ENCODE results near the gene RASSF9. TPM values are rescaled to one million over a fixed set of nuclear protein-coding genes. Genes with fewer than 3 reads are reported as not detected.

Gene RASSF9
- total RNA-seq, 1 donor, result 7.7 TPM

DNA sequence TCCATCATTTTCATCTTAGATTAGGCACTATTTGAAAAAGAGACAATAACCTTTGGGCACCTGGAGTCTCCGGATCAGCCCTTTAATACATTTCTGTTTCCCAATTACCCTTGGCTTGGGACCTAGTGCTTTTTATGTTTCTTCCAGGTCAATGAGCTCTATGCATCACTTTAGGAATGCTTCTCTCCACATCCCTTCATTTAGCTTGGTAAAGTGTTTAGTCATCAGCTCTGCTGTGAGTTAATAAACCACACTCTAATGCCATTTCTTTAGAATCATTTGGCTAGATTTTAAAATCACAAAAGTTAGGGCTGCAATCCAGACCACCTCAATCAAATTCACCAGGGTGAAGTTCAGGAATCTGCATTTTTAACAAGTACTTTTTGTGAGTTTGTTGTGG is 41.7 kb downstream of the RASSF9 start:
- TF ChIP-seq, protein P1, sequence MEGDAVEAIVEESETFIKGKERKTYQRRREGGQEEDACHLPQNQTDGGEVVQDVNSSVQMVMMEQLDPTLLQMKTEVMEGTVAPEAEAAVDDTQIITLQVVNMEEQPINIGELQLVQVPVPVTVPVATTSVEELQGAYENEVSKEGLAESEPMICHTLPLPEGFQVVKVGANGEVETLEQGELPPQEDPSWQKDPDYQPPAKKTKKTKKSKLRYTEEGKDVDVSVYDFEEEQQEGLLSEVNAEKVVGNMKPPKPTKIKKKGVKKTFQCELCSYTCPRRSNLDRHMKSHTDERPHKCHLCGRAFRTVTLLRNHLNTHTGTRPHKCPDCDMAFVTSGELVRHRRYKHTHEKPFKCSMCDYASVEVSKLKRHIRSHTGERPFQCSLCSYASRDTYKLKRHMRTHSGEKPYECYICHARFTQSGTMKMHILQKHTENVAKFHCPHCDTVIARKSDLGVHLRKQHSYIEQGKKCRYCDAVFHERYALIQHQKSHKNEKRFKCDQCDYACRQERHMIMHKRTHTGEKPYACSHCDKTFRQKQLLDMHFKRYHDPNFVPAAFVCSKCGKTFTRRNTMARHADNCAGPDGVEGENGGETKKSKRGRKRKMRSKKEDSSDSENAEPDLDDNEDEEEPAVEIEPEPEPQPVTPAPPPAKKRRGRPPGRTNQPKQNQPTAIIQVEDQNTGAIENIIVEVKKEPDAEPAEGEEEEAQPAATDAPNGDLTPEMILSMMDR (IDR thresholded peaks at IDR 0.05; ENCODE audit: insufficient read depth, low read length), result no peak
- DNase-seq (ENCODE audit: low read depth), result peak; percentile 59
- no peak overlapping the region for H3K4me3 ChIP-seq (ENCODE audit: low read depth, low read length)

DNA sequence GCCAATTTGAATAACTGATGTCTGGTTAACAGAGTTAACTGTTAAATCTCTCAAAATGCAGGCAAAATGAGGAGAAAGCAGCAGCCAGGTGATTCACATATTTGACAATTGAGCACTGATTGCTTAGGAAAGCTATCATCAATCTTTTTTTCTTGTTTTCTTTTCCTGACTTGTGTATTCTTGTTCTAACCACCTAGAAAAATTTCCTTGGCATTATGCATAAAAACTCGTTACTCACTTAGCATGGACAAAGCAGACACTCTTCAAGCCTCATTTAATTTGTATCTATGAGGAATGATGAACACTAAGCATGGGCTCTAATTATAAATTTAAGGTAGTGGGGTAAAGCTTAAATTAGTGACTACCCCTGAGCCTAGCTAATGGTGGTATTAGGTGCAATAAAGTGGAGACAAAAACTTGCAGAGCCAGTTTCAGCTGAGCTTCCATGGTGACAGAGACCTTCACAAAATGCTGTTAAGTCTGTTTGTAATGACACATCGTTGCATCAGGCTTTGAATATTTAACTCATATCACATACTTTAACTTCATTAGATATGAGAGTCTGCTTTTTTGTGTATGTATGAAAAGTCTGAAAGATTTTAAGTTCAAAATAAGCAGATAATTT is 52.0 kb downstream of the RASSF9 start:
- DNase-seq (ENCODE audit: low read depth), result peak; percentile 55
- H3K4me3 ChIP-seq (ENCODE audit: low read depth, low read length), result no peak overlapping the region
- TF ChIP-seq, protein P1 (IDR thresholded peaks at IDR 0.05; ENCODE audit: insufficient read depth, low read length), result no peak

DNA sequence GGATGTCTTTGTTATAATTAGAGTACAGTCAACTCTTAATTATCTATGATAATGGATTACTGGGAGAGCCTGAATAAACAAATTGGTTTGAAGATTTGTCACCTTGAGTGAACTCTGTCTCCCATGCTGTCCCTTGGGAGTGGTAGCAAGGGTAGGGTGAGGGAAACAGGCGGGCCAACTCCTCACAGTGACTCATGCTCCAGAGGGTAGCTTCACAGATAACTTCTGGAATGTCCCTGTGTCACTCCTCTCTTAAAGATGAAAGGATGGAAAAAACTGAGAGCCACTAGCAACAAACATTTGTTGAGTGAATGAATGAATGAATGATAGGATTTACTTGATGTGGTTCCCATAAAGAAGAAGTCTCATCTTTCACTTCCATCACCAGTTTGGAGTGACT is 53.5 kb downstream of the RASSF9 start:
- TF ChIP-seq, protein P1 (IDR thresholded peaks at IDR 0.05; ENCODE audit: insufficient read depth, low read length), result no peak
- DNase-seq (ENCODE audit: low read depth), result no peak
- H3K4me3 ChIP-seq (ENCODE audit: low read depth, low read length), result no peak overlapping the region

DNA sequence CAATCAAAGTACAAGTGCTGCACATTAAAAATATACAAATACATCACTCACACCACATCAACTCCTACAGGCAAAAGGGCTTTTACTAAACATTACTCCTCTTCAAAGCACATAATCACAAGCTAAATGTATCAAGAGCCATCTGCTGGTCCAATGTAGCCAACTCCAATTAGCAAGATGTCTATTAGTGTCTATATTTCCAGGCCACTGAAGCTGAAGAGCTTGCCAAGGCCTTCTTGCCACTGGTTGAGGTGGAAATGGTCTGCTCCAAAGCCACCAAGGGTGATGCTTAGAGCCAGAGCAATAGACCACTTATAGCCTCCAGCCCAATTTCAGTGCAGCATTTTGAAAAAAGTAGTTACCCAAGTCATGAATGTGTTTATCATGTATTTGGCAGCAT is 54.4 kb downstream of the RASSF9 start:
- TF ChIP-seq, protein P1 (IDR thresholded peaks at IDR 0.05; ENCODE audit: insufficient read depth, low read length), result no peak
- H3K4me3 ChIP-seq (ENCODE audit: low read depth, low read length), result no peak overlapping the region
- no peak for DNase-seq (ENCODE audit: low read depth)

DNA sequence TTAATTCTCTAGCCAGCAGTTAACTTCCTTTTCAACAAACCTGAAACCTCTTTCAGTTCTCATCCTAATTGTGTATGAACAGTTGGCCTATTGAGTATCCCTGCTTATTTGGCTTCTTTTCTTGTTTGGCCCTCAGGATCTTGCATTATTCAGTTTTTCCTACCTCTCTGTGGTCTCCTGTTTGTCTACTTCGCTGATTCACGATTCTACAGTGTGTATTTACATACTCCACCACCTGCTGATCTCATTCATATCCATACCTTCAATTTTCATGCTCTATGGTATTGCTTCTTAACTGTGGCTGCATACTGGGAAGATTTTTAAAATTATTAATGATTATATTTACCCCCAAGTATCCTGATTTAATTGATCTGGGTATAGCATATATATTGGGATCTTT is 56.4 kb downstream of the RASSF9 start:
- H3K4me3 ChIP-seq (ENCODE audit: low read depth, low read length), result no peak overlapping the region
- TF ChIP-seq, protein P1 (IDR thresholded peaks at IDR 0.05; ENCODE audit: insufficient read depth, low read length), result no peak
- DNase-seq (ENCODE audit: low read depth), result no peak

DNA sequence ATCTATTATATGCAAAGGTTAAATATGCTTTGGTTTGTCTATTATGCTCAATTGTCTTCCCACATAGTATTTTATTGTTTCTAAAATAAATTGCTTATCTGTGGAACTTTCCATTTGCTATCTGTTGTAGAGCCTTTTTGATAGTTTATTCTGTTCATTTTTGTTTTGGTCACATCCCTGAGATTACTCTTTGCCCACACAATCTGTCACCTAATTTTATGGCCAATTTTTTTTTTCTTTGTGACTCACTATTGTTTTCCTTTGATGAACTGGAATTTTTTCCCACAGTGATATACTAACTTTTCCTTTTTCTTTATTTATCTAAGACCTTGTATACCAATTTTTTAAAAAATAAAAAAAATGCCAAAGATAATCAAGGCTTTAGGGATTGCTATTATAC is 61.1 kb downstream of the RASSF9 start:
- H3K4me3 ChIP-seq (ENCODE audit: low read depth, low read length), result no peak overlapping the region
- no peak for DNase-seq (ENCODE audit: low read depth)
- TF ChIP-seq, protein P1 (IDR thresholded peaks at IDR 0.05; ENCODE audit: insufficient read depth, low read length), result no peak

DNA sequence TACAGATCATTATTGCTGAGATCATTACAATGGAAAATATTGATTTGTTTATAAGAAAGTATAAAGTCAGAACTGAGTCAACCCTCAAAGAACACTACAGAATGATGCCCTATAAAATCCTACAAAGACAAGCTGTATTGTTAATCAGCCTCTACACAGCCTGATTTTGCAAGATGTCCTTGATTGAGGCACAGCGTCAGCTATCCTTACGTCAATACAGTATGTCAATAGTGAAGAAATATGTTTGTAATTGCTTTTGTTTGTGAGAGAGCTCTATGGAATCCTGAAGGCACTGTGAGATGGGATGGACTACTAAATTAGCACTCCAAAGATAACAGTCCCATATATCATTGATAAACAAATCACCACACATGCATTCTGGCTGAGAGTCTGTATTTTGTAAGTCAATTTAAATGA is 70.7 kb downstream of the RASSF9 start:
- H3K4me3 ChIP-seq (ENCODE audit: low read depth, low read length), result no peak overlapping the region
- TF ChIP-seq, protein P1 (IDR thresholded peaks at IDR 0.05; ENCODE audit: insufficient read depth, low read length), result no peak
- no peak for DNase-seq (ENCODE audit: low read depth)

All from fibroblast of the aortic adventitia (primary cell).